Upper lobe of right lung (tissue), 1 donor: ENCODE data around the gene PSG5. TPM values are rescaled to one million over a fixed set of nuclear protein-coding genes. Genes with fewer than 3 reads are reported as not detected.
"Not testable (repeated sequence)": the region's sequence is repeated elsewhere in the genome, so short reads cannot be mapped to it uniquely, and the experiment has no call there.

Source experiments
- ATAC-seq: fragments of 200-7000 bp; cut with Tn5 transposase; one replicate; pipeline ENCODE4 v1.9.1; 2020; ENCODE audit warnings: mild to moderate bottlenecking, moderate library complexity
- DNase-seq: peaks from one replicate; pipeline ENCODE4 v3.0.0-alpha.2; 2020
- H3K27ac ChIP-seq: fragments of 200-600 bp; one replicate; pipeline ENCODE4 v1.8.0; 2022
- H3K27me3 ChIP-seq: fragments of 200-600 bp; one replicate; pipeline ENCODE4 v1.8.0; 2022; ENCODE audit warnings: mild to moderate bottlenecking
- H3K36me3 ChIP-seq: fragments of 200-600 bp; one replicate; pipeline ENCODE4 v1.8.0; 2022
- H3K4me1 ChIP-seq: fragments of 200-600 bp; one replicate; pipeline ENCODE4 v1.8.0; 2022
- H3K4me3 ChIP-seq: fragments of 200-600 bp; one replicate; pipeline ENCODE4 v1.8.0; 2022; ENCODE audit warnings: mild to moderate bottlenecking
- H3K9me3 ChIP-seq: fragments of 200-600 bp; one replicate; pipeline ENCODE4 v1.8.0; 2022
- CTCF ChIP-seq: fragments of 200-600 bp; IDR thresholded peaks from one replicate; pipeline ENCODE4 v1.8.0; 2022; ENCODE audit warnings: antibody characterized with exemption
- intact Hi-C: fragments of 100-400 bp; cut with DNase I; formaldehyde crosslinking; loops from one replicate; pipeline ENCODE4 v1.11.0; 2022
- total RNA-seq: library from RNA; stranded (reverse); fragmentation: NEBNext Ultra II Directional; extraction: Animal tissue kit (Norgen Biotek cat#: 25700); gene quantifications from one replicate; pipeline ENCODE4 v1.2.1, GENCODE V29; 2021
- donor health status: DM: no; HTN: yes; CAD: no; lungs with severe emphysema.

Gene PSG5
- total RNA-seq, 1 donor from 2014 or later = not detected

DNA sequence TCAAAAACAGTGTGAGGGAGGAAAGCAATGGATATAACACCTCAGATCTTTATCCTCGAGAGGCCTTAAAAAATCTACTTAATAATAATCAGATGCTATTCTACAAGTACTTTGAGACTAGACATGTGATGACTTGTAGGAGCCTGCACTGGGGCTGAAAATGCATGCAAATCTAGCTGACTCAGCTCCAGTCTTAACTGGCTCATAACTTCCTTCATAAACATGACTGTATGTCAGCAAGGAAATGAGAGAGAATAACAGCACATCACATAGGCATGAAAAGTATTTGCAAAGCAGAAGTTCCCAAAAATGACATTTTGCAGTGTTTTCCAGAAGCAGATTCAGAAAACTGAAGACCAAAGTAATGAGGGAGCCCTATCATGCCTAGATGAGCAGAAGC, 38.1 kb downstream of the PSG5 start:
- no peak for TF ChIP-seq CTCF

GRCh38 chr19:43141763-43142162, 44.6 kb downstream of the PSG5 start:
- H3K36me3 ChIP-seq, intact Hi-C loops, H3K27me3 ChIP-seq, H3K4me1 ChIP-seq, H3K27ac ChIP-seq, ATAC-seq, H3K4me3 ChIP-seq, DNase-seq, H3K9me3 ChIP-seq: not testable (repeated sequence)

More for the DNA sequence above, 38.1 kb downstream of the PSG5 start:
- Histone ChIP-seq H3K9me3 (no peaks in the 10 kb centered on the region), H3K4me3 (no peak overlapping the region), H3K27ac (no peak overlapping the region), H3K4me1 (no peaks in the 10 kb centered on the region), H3K36me3 (no peaks in the 10 kb centered on the region), H3K27me3 (no peaks in the 10 kb centered on the region)
- ATAC-seq (no peak), DNase-seq (no peak)
- intact Hi-C loops = no loop called here

DNA sequence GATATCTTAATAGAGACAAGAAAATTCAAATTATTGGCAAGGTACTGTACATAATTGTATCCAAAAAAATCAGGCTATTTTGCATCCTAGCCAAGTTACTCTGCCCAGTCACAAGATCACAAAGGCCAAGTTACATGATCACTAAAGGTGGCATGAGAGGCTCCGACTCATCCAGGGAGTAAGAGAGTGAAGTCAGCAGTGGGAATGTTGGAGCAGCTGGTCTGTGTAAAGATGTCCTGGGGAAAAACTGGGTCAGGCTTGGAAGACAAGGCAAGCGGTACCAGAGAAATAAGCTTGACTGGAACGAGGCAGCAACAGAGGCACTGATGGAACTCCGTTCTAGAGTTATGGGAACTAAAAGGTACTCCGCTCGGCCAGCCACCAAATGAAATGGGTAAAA, 53.6 kb downstream of the PSG5 start:
- ATAC-seq (no peak), DNase-seq (no peak)
- no peaks in the 10 kb centered on the region for H3K9me3 ChIP-seq
- H3K4me1 ChIP-seq = no peaks in the 10 kb centered on the region
- no peak overlapping the region for H3K4me3 ChIP-seq
- no peak for TF ChIP-seq CTCF
- peaks cover 4% of the 10 kb centered on the region for H3K27me3 ChIP-seq
- intact Hi-C loops = no loop called here
- H3K36me3 ChIP-seq = no peaks in the 10 kb centered on the region
- H3K27ac ChIP-seq = no peak overlapping the region

- H3K4me1 ChIP-seq, intact Hi-C loops, H3K9me3 ChIP-seq, H3K4me3 ChIP-seq, H3K27ac ChIP-seq, ATAC-seq, DNase-seq, H3K36me3 ChIP-seq, H3K27me3 ChIP-seq: not testable (repeated sequence)
Measured at GRCh38 chr19:43131281-43131842, 55.0 kb downstream of the PSG5 start.

GRCh38 chr19:43129197-43129596, 57.1 kb downstream of the PSG5 start:
- H3K27ac ChIP-seq, ATAC-seq, H3K9me3 ChIP-seq, H3K4me3 ChIP-seq, H3K36me3 ChIP-seq, H3K27me3 ChIP-seq, H3K4me1 ChIP-seq, intact Hi-C loops, DNase-seq: not testable (repeated sequence)

DNA sequence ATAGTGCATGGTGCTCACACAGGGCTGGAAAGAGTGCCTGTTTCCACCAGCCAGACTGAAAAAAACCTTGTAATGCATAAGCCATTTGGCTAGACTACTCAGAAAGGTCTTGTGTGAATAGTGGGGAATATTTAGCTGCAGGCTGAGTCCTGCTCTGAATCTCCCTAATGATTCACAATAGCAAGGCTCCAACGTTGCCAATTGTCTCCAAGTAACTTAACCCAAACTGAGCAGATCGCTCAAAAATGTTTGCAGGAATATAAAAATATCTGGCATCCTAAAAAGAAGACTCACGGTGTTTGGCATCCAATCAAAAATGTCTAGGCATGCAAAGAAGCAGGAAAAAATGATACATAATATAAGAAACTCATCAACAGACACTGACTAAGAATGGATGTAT, 59.0 kb downstream of the PSG5 start:
- intact Hi-C loops, H3K27me3 ChIP-seq, H3K4me3 ChIP-seq, H3K27ac ChIP-seq, ATAC-seq, H3K4me1 ChIP-seq, H3K9me3 ChIP-seq, H3K36me3 ChIP-seq, DNase-seq: not testable (repeated sequence)

GRCh38 chr19:43126720-43127119, 59.6 kb downstream of the PSG5 start:
- no peaks in the 10 kb centered on the region for H3K4me1 ChIP-seq
- H3K4me3 ChIP-seq = no peak overlapping the region
- no peaks in the 10 kb centered on the region for H3K36me3 ChIP-seq
- no peak overlapping the region for H3K27ac ChIP-seq
- TF ChIP-seq CTCF = no peak
- no peaks in the 10 kb centered on the region for H3K27me3 ChIP-seq
- no peak for ATAC-seq
- no peak for DNase-seq
- intact Hi-C loops = no loop called here
- no peaks in the 10 kb centered on the region for H3K9me3 ChIP-seq

DNA sequence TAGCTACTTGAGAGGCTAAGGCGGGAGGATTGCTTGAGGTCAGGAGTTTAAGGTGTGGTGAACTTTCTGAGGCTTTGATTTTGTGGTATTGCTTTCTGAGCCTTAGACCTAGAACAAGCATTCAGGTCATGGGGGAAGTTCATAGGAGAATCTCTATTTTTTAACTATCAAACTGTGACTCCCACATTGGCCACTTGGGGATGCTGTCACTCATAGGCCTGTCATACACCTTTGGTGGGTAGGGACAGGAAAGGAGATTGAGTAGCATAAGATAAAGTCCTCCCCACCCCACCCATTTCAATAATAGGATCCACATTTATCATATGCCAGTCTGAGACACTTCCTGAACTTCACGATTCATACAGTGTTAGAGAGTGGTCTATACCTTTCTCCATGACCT, 62.0 kb downstream of the PSG5 start:
- TF ChIP-seq CTCF = no peak
- H3K4me1 ChIP-seq = no peaks in the 10 kb centered on the region
- no peak for ATAC-seq
- DNase-seq = no peak
- no peak overlapping the region for H3K27ac ChIP-seq
- no peaks in the 10 kb centered on the region for H3K36me3 ChIP-seq
- no peaks in the 10 kb centered on the region for H3K9me3 ChIP-seq
- intact Hi-C loops = no loop called here
- no peaks in the 10 kb centered on the region for H3K27me3 ChIP-seq
- no peak overlapping the region for H3K4me3 ChIP-seq

DNA sequence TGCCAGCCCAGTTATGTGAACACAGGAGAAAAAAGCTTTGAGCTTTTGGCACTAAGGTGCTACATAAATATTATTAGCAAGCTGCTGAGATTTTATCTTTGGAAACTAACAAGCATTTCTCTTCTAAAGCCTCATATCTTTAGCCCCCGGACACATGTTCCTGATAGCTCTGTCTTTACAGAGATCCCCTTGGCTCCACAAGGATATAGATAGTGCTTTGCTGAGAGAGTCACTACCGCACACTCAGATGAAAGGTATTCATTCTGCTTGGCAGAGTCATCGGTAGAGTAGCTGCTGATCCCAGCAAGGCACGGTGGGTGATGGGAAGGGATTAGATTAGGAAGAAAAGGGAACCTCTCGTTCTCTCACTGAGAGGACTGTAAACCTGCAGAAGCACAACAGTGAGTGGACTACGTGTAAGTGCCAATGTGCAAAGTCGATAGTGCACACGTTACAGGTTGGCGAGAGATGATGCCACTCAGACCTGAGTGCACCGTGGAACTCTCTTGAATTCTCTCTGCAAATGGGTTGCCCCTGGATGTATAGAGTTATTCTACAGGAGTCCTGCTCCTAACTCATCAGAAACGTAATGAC, 65.8 kb downstream of the PSG5 start:
- H3K4me1 ChIP-seq, ATAC-seq, H3K27ac ChIP-seq: not testable (repeated sequence)

DNA sequence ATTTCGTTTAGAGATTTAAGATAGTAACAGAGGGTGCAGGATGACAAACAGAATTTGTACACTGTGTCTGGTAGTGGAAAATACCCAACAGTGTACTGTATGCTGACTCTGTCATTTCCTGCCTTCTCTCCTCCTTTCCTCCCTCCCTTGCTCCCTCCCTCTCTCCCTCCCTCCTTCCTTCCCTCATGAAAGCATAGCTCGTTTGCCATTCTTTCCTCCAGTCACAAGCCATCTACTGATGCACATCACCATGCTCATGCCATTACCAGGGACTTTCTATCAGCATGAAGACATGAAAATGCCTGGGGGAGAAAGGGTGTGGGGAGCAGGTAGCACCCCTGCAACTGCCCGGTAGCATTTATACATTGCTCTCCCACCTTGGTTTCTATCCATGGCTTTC, 66.8 kb downstream of the PSG5 start:
- ATAC-seq, H3K4me1 ChIP-seq, H3K4me3 ChIP-seq, H3K27me3 ChIP-seq, DNase-seq, intact Hi-C loops, H3K27ac ChIP-seq, H3K36me3 ChIP-seq, H3K9me3 ChIP-seq: not testable (repeated sequence)

More for the DNA sequence above, 65.8 kb downstream of the PSG5 start:
- H3K9me3 ChIP-seq, intact Hi-C loops, H3K36me3 ChIP-seq, H3K27me3 ChIP-seq, H3K4me3 ChIP-seq, DNase-seq: not testable (repeated sequence)
